HG03342 (cell line): ENCODE results near the gene TRPM1.
A peak's percentile ranks its signal among the peaks of the same experiment; 100 is the strongest.

Source experiments
- ATAC-seq: cut with Tn5 transposase; IDR thresholded peaks from one replicate; pipeline ENCODE4 v1.9.1; 2021; ENCODE audit warnings: mild to moderate bottlenecking, moderate library complexity; ENCODE audit not compliant: unreplicated experiment

Gene TRPM1

GRCh38 chr15:31021067-31021665, 80.4 kb downstream of the TRPM1 start:
- no peak for ATAC-seq

DNA sequence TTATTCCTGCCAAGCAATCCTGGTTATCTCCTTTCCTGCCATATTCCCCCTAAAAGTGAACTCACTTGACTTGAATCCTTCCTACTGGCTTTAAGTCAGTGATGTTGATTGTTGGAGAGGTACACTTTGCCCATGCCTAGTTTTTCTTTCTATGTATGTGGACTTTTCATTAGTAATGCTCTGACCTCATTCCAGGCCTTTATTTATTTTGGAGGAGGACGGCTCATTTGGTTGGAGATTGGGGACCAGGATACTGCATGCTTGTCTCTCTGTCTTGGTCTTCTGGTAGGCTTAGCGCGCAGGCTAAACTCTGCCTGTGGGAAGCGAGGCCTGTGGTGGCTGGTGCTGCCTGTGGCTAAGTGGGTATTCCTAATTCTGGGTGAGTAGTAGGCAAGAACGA, 81.0 kb downstream of the TRPM1 start:
- ATAC-seq, result no peak

DNA sequence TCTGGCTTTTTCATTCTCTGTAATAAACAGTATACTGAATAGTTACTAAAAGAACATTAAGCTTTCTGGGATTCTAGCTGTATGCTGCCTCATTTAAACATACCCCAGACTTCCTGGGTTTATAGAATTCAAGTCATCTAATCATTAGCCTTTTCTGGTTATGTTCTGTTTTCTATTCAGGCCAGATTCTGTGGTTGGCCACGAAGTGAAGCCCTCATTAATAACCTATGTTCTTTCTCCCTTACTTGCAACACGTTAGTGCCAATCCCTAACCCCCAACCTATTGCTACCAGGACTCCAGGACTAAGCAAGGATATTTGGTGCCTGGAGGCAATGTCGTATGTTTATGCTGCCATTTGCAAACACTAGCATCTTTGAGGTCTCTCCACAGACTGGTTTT, 81.5 kb downstream of the TRPM1 start:
- no peak for ATAC-seq

DNA sequence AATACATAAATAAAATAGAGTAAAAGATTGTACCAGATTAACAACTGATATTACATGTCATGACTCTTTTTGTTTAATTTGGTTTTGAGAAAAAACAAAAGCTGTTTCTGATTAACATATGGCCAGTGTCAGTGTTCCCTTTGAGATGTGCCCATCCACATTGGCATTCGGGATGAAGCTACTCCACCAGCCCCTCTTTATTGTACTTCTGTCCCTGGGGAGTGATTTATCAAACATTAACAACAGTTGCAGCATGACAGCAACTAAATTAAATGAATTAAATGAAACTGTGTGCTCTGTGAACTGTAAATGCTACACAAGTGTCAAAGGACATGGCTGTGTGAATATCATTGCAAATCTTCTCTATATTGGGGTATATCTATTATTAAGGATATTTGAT, 84.2 kb downstream of the TRPM1 start:
- no peak for ATAC-seq

- ATAC-seq, result no peak
These were observed 85.0 kb downstream of the TRPM1 start for GRCh38 chr15:31016446-31016915.

- ATAC-seq, result no peak
These were observed 87.0 kb downstream of the TRPM1 start for GRCh38 chr15:31014608-31014925.

- peak; percentile 88 for ATAC-seq
These were observed 87.5 kb downstream of the TRPM1 start for GRCh38 chr15:31013863-31014607.

DNA sequence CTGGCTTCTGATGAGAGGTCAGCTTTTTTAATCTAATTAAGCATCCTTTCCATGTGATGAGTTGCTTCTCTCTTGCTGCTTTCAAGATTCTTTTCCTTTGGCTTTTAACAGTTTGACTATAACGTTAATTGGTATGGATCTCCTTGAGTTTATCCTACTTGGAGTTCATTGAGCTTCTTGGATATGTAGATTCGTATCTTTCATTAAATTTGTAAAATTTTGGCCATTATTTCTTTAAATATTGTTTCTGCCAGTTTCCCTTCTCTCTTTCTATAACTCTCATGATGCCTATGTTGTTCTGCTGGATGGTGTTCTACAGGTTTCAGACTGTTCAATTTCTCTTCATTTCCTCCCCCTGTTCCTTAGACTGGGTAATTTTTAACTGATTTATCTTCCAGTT, 89.1 kb downstream of the TRPM1 start:
- no peak for ATAC-seq

DNA sequence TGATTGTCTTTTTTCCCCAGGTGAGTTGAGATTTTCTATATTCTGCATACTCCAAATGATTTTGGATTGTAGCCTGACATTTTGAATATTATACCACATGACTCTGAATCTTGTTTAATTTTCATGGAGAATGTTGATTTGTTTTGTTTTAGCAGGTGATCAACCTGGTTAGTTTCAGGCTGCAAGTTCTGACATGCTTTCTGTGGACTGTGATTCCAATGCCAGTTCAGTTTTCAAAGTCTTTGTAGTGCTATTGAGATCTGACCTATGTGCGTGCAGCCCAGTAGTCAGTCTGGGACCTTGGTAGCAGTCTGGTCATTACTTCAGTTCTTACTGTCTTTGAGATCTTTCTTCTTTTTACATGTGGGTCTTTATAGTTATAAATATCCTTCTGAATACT, 91.5 kb downstream of the TRPM1 start:
- ATAC-seq, result no peak

GRCh38 chr15:31005660-31006059, 95.9 kb downstream of the TRPM1 start:
- no peak for ATAC-seq

DNA sequence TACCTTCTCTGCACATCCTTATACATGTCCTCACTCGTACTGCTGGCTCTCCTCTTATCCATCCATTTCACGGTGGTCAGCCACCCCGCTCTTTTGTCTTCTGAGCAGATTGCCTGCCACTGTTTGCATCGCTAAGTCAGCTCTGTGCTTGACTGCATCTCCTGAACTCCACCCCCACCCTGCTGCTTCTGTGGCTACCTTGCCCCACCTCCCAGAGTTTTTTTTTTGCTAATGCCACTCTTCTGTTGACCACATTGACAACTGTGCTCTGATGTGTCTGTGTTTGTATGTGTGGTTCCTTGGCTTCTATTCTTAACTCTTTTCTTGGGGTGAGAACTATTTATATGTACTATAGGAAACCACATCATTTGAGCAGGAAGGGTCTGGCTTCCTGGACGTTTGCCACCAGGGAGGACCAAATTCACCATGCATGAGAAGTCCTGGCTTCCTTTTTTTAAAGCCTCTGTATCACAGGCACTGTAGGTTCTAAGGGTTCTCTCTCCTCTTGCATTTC, 97.2 kb downstream of the TRPM1 start:
- peak; percentile 81 for ATAC-seq

- ATAC-seq, result no peak
These were observed 99.8 kb downstream of the TRPM1 start for GRCh38 chr15:31001702-31002101.

DNA sequence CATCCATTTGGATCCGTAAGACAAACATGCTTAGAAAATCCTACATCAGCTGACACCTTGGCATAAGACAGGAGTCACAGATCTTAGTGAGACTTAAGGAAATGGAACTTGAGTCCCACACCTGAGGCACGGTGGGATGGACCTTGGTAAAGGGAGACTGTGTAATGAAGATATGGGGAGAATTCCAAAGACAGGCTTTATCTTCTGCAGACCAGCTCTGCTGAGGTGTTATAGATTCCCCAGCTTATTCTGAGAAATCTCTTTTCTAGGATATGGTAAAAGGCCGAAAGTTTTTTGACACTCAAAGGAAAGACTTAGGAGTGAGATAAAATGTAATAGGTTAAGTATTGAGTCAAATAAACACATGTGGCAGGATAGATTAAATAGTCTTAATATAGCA, 101.8 kb downstream of the TRPM1 start:
- ATAC-seq, result no peak

GRCh38 chr15:30997270-30997669, 104.3 kb downstream of the TRPM1 start:
- ATAC-seq, result no peak

GRCh38 chr15:30992249-30992864, 109.2 kb downstream of the TRPM1 start:
- ATAC-seq, result no peak

DNA sequence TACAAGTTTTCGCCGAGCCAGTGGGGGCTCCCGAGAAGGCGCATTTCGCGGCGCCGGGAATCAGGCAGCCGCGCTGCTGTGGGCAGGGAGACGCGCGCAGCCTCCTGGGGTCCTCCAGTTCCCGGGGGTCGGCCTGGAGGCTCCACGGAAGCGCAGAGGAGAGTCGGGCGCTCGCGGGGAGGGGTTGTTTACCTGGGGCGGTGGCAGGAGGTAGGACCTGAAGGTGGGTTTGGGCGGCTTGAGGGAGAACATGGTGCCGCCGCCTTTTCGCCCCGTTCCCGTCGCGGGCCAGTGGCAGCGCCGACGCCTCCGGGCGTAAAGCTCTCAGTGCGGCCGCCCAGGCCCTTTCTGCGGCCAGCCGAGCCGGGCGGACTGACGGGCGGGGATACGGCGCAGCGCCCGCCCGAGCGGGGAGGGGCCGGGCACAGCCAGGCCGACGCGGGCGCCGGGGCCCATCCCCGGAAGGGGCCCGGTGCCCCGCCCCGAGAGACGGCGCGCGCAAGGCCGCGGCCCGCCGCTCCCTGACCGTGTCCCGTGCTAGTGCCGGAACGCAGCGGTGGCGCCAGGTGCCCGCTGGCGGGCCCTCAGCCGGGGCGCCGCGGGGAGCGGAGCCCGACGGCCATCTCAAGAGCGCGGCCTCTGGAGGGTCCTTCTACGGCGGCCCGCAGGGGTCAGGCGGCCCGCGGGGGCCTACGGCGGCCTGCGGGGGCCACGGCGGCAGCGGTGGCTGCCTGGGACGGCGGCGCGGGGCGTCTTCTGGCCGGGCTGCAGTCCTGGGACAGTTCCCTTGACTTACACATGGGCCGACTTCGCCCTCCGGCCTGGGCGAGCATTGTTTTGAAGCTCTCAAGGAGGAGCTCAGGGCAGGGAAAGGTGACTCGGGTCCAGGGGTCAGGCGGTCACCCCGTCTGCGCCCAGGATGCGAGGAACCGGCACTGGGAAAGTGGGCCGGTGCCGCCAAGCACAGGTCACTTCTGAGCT, 110.0 kb downstream of the TRPM1 start, which contains the start of gene MTMR10:
TSS of gene MTMR10 (minus strand) at position 374 of the 981 bp plus-strand sequence. CDS start at position 252, 122 bp downstream.
- ATAC-seq, result peak; percentile 82

DNA sequence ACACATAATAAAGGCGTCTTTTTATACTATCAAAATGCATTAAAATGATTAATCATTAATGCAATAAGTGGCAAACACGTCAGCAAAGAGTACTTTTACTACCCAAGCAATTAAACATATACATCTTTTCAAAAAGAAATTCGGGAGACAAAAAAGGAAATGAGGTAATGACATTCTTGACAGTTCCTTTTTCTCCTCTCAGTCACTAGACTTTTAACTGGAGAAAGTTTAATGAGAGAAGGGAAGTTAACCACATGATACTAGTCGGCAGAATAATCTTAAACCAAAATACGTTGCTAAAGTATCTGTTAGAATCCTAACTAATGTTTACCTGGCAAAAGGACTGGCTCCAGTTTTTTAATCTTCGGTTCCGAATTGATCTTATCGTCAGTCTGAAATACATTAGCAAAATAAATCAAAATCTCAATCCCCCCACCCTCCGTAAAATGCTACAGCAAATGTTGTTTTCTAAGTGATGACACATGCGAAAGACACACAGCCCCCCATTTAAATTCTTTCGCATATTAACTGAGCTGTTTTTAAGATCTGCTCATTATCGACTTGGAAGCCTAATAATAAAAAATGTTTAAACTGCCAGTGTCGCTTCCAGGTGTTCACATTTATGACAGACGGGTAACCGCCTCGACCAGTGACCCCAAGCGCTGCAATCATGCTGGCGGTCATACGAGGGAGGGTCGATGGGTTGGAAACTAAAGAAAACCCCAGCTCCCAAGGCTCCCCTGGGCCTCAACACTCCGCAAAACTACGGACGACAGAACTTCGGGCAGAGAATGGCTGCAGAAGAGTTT, 110.9 kb downstream of the TRPM1 start:
- no peak for ATAC-seq

DNA sequence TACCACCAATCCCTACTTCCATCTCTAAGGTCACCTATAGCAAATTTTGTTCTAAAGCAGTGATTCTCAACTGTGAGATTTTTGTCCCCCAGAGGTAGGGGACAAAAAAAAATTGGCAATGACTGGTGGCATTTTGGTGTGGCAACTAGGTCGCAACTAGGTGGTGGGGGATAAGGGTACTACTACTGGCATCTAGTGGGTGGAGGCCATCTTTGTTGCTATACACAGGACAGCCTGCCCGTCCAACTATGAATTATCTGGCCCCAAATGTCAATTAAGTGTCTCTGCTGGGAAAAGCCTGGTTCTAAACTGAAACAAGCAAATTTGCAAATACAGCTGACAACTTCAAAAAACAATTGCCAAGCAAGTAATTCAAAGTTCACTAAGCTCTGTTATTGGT, 111.5 kb downstream of the TRPM1 start:
- ATAC-seq, result no peak

DNA sequence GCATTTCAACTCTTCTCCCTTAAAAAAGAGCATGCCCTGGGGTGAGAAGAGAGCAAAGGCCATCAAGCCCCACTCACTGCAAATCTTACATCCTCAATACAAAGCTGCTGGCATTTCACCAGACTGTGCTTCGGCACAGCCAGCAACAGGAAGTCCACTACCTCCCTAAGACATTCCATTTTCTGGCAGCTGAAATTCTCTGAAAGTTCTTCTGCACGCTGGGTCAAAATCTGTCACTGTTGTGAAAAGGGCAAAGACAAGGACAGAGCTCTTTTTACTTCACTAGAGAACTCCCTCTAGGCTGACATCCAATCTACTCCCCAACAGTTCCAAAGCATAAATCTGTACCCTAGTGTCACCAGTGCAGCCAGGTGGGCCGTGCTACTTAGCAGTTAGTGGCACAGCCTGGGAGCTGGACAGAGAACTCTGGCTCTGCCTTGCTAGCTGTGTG, 116.4 kb downstream of the TRPM1 start:
- ATAC-seq, result no peak

DNA sequence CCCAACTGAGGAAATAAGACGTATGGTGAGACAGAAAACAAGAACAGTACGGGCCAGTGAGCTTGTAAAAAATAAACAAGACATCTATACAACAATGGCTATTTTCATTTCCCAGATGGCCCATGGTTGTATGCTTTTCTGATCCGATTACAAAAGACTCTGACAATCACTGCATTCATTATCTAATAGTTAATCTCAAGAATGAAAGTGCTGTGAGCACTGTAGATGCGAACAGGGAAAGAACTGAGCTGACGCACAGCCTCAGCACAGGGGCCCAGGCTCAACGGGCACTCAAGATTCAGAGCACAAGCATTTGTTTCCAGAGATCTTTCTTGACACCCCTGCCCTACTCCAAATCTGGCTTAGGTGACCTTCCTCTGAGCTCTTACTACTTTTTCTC, 117.0 kb downstream of the TRPM1 start:
- ATAC-seq, result no peak
